T-helper 1 cell treated with Interleukin-12 subunit alpha and Interleukin-12 subunit beta and Interleukin-4 antibody, amounts not matched to agents 30 ng/mL and 1 ng/mL, for 36 hours (primary cell): ENCODE measurements around the gene LEKR1. TPM values are rescaled to one million over a fixed set of nuclear protein-coding genes. Genes with fewer than 3 reads are reported as not detected.

ENCODE experiments used
- intact Hi-C: fragments of 100-400 bp; cut with micrococcal nuclease; formaldehyde crosslinking; loops from one replicate; pipeline ENCODE4 v1.15.1; 2024
- total RNA-seq: library from RNA; stranded (reverse); gene quantifications from 2 replicates; pipeline ENCODE4 v1.2.3, GENCODE V29; 2022

Gene LEKR1
- total RNA-seq, 1 donor from 2014 or later = 0.59 TPM

DNA sequence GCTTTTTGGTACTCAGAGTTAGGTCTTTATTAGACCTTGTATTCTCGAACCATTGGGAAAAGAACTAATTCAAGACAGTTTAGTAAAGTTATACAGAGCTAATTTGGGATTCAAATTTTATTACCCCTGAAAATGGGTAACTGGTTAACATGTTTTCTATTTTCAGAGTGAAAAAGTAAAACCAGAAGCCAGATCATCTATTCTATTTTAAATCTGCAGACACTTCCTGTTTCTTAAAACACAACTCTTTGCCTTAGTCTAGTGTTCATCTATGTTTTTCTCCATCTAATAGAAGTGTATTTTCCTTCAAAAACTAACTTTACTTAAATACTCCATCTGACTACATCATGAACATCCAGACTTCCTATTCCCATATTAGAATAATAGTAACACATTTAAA, 220.4 kb downstream of the LEKR1 start:
- intact Hi-C loops = no loop called here

DNA sequence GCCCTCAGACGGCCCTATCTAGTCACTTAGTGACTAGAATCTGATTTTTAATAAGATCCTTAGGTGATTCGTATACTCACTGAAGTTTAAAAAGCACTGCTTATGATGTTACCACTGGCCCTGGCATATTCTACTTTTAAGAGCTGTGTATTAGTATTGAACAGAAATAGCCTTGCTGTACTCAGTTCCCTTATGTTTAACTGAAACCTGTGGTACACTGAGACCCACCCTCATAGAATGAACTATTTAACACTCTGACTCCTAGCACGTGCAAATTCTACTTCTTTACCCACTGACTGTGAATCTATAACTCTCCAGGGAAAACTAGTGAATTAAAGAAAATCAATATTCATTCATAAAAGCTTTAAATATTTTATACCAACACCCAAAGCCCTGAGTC, 224.9 kb downstream of the LEKR1 start:
- intact Hi-C loops = no loop called here

DNA sequence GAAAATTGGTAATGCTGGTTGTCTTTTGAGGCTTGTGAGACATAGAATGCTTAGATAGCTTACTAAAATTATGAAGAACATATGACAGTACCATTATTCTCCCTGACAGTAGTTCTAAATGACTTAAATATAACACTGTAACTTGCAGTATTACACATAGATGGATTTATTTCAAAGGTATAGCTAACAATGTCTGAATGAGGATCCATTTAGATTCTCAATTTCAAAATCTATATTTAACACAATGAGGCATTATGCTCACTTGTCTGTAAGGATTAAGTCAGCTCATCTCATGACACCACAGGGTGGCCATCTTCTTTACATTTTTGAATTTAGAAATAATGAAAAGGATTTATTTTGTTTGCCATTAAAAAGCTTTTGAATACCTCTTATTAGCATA, 225.4 kb downstream of the LEKR1 start:
- intact Hi-C loops = no loop called here

DNA sequence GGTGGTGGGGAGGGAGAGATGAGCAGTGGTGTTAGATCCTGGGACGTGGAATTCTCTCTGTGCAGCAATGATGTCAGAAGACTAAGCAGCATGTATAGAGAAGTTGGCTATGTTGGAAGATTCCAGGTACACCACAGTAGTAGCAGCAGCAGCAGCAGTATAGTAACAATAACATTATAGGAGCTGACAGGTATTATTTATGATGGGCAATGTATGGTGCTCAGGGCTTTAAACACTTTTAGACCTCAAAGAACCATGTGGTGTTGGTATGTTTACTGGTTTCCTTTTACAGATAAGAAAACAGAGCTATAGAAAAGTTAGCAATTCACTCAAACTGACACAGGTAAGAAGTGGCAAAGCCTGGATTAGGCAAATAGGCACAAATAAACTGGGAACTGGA, 229.9 kb downstream of the LEKR1 start:
- intact Hi-C loops = no loop called here

DNA sequence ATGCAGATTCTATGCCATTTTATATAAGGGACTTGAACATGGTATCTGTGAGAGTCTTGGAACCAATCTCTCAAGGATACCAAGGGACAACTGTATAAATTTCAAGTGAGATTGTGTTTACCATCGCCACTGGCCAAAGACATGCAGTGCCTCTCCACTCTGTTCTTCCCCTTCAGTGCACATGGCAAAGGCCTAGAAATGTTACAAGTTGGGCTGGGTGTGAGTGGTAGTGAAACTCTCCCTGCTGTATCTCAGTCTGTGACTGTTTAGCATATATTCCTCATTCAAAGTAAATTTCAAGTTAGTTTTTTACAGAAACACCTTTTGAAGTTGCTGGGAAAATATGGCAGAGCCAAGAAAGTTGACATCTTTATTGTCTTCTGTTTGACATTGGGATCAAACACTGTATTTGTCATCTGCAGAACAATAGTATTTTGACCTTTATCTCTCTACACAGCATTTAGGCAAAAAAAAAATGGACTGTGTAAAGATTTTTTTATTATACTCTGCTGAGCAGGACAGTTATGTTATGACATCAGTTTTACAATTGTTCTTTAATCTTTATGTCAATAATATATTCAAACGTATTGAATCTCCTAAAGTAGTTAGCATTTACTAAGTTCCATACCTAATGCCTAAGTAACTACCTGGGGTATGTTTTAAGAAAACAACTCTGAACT, 232.4 kb downstream of the LEKR1 start:
- intact Hi-C loops = no loop called here

DNA sequence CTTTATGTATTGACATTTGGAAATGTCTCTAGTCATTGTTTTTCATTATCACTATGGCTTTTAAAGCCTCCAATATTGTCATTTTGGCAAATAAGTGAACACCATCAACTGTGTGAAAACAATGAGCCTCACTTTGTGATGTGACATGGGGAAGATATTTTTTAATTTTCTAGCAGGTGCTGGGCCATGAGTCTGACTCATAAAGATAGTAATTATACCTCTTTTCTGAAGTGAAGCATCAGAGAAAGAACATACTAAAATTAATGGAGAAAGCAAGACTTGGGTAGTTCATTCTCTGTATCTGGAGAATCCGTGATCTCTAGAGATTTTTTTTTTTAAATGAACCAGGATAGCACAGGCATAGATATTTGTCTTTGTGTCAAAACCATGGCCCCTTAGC, 233.0 kb downstream of the LEKR1 start:
- intact Hi-C loops = no loop called here

DNA sequence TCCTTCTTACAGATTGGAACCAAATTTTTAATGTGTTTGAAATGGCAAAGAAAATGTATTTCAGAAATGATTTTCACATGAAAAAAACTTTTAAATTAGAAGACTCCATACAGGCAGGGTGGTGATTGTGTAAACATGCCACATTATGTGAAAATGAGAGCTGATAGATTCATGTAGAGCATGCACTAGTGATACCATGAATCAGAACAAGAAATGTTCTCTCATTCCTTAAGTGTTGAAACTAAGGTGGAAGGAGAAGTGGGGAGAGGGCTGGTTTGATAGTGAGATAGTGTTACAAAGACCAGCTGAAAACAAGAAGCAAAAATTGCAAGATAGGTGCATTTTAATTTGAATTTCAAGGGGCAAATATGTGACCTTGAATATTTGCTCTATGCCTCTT, 233.5 kb downstream of the LEKR1 start:
- intact Hi-C loops = no loop called here

DNA sequence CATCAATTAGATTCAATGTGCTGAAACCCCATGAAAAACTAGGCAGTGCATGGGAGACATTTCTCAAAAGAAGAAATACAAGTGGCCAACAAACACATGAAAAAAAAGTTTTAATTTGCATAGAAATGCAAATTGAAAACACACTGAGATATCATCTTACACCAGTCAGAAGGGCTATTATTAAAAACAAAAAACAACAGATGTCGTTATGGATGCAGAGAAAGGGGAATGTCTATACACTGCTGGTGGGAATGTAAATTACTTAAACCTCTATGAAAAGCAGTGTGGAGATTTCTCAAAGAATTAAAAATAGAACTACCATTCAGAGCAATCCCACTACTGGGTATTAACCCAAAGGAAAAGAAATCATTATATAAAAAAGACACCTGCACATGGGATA, 235.1 kb downstream of the LEKR1 start:
- intact Hi-C loops = no loop called here

DNA sequence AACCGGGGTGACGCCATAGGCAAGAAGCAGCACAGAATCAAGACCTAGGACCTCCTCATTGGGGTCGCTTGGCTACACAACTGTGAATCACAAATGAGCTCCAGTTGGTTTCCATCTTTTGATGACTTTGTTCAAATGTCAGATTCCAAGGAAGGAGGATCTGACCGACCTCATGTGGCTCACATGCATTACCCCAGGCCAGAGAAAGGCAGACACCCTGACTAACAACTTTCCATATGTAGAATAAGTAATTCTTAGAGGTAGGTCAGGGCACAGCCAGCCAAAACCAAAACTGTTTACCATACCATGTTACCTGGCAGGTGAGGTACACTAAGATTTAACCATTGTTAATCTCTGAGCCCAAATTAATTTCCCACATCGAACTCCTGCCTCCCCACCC, 237.3 kb downstream of the LEKR1 start:
- intact Hi-C loops = no loop called here

DNA sequence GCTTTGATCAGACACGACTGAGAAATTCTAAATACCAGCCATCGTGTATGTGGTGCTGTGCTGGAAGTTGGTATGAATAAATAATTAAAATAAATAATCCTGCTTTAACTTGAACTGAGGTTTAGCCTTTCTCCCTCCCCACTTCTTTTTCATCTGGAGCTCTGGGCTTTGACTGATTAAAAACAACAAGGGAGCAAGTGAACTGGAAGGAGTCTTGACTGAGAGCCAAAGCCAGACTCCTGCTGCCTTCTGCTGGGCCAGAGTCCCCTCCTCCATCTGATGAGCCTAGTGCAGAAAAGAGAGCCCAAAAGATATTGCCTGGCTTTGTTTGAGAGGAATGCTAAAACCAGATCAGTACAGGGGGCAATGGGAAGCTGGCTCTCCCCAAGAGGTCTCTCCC, 237.8 kb downstream of the LEKR1 start:
- intact Hi-C loops = no loop called here

DNA sequence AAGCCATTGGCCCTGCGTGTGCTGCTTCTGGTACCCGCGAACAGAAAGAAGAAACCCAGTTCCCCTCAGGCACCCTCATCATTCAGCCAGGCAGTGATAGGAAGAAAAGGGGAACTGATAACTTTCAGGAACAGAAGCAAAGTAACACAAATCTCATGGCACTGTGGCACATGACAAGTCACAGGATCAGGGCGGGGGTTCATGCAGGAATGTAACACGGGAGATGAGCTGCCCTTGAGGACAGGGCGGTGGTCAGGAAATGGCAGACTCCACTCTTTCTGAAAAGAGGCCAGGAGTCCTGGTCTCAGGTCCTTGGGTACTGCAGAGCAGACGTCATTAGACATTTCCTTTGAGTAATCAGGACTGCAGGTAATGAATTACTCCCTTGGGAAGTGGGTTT, 238.2 kb downstream of the LEKR1 start:
- intact Hi-C loops = no loop called here

DNA sequence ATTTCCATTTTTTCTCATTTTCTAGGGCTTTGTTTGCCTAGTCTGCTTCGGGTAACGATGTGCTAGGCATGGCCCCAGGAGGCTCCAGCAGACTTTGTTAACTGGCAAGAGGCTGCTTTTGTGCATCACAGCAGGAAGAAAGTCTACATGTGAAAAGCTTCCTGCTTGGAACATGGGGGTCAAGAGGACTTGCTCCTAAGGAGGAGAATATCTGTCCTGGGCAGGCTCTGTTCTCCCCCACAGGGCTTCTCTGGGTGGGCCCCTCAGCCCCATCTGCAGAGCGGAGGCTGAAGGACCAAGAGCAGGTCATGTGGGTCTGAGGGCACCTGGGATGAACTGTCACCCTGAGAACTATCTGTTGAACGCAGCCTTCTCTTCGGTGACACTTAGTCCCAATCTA, 239.0 kb downstream of the LEKR1 start:
- intact Hi-C loops = no loop called here

DNA sequence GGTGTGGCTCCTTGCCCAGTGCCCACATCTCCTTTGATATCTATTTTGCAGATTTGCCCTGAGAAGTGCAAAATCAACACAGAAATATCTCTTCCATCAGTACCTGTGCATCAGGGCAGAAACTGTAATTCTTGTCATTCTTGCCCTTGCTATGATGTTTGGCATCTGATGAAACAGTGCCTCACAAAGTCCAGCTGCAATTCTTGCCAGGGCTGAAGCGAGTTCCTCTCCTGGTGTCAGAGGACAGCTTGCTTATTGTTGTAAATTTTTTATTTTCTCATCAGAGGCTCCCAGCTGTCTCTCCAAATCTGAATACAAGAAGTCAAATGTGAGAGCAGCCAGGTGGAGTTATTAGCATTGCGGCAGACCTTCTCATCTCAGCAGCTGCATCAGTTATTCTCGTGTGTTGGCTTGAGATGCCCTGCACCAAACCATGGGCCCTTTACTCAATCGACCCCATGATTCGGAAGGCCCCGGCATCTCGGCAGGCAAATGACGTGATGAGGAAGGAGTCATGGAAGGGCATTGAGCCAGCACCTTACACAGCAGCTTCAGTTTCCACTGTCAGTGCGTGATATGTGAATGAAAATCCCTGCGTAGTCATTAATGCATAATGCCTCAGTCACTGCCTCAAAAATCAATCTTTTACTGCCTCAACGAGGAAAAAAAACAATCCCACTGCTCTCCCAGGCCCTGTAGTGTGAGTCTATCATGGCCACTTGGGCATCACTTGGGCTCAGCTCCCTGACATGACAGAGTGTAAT, 240.4 kb downstream of the LEKR1 start:
- intact Hi-C loops = loop anchor here (1.0 kb wide), 1 partner anchor 23 kb away; no protein-coding TSS in a partner anchor

DNA sequence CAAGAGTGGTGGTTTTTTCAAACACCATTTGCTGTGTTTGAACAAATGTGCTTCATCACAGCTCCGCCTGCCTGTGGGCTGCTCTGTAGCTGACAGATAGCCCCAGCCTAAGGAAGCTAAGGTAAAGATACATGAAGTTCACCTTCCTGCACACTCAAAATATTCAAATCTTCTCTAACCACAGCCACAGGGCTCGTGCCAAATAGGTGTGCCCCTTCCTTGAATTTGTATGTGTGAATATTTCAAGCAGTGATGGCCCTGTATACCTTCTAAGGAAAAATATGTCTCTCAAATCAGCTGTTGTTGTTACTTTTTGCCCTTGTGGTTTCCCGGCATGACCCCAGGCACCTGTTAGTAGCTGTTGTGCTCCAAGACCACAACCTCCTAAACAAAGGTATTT, 241.0 kb downstream of the LEKR1 start:
- intact Hi-C loops = loop anchor here (1.0 kb wide), 1 partner anchor 22 kb away; no protein-coding TSS in a partner anchor

DNA sequence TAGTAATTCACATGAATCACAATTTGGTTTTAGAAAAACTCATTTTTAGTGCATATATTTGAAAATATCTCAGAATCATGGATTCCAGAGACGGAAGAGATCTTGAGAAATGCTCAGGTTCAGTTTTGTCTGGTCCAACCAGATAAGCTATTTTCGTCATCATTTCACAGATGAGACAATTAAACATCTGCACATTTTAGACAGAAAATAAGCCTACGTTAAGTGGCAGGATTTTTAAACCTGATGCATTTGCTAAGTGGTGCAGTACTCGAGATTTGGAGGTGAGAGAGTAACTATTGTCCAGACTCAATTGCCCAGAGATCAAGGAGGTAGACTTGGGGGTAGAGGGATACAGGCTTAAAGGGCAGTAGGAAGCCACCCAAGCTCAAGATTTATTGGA, 243.3 kb downstream of the LEKR1 start:
- intact Hi-C loops = no loop called here

DNA sequence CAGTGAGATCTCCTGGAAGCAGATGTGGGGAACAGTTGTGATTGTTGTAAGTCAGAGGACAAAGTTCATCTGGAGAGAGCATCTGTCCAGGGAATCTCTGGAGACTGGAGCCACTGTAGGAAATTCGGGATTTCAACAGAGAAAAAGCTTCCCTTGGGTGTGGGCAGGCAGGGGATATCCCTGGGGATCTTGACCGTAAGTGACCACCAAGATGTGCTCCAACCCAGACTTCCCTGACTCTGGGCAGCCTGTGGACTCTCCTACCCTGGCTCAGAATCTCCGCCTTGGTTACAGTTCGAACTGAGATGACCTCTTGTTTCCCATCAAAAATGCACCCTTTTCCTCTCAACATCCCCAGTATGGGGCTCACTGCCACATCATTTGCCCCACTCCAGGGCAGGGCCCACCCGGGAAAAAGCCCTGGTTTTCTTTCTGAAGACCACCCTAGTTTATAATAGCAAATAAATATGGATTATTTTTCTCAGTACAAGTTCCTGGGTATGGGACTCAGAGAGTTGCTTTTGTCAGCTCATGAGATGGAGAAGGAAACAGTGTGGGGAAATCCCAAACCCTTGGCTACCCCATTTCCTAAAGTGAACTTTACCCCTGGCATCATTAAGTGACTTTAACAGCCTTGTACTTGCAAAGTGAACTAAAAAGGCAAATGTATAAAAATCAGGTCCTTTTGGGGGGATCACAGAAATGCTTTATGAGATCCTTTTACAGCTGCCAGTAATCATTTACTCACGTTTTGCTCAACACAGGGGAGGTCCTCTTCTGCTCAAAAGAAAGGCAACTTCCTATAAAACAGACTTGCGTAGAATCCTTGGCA, 243.9 kb downstream of the LEKR1 start:
- intact Hi-C loops = no loop called here

DNA sequence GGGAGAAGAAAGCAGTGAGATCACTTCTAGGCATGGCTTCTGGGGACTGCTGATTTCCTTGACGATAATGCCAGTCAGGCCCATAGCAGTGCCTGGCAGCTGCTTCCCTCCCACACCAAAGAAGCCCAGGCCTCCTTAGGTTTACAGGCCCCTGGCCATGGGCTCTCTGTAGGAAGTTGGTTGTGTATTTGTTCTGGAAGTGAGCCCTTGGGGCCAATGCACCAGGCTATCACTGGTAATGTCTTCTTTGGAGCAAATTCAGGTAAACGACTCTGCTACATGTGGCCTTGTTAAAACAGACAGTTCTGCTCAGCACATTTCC, 244.5 kb downstream of the LEKR1 start:
- intact Hi-C loops = no loop called here

DNA sequence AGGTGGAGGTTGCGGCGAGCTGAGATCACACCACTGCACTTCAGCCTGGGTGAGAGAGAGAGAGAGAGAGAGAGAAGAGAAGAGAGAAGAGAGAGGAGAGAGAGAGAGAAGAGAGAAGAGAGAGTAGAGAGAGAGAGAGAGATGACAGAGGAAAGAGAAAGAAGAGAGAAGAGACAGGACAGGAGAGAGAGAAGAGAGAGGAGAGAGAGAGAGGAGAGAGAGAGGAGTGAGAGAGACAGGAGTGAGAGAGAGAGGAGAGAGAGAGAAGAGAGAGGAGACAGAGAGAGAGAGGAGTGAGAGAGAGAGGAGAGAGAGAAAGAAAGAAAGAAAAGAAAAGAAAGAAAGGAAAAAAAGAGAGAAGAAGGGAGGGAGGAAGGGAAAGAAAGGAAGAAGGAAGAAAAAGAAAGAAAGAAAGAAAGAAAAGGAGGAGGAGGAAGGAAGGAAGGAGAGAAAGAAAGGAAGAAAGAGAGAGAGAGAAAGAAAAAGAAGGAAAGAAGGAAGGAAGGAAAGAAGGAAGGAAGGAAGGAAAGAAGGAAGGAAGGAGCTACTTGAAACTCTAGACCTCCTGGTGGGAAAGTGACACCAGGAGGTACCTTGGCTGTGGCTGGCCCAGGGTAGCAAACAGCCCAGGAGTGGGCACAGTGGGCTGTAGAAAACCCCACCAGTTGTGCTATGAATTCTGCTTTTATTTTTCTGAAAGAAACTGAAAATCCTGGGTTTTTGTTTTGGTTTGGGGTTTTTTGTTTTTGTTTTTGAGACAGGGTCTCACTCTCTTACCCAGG, 245.8 kb downstream of the LEKR1 start:
- intact Hi-C loops = no loop called here

DNA sequence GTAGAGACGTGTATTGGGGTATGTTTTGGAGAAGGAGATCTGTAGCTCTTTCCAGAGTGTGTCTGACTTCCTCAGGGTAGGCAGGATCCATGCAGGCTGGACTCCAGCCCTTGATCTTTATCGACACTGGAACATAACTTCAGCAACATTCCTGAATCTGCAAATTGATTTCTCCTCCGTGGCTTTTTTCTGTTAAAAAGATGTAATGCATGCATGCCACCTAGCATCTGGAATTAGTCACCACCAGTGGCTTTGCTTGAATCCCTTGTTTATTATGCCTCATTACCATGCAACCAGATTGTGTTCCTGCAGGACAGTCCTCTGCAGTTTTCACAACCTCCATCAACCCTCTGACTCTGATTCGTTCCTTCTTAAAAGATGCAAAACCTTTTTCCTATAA, 247.7 kb downstream of the LEKR1 start:
- intact Hi-C loops = no loop called here

DNA sequence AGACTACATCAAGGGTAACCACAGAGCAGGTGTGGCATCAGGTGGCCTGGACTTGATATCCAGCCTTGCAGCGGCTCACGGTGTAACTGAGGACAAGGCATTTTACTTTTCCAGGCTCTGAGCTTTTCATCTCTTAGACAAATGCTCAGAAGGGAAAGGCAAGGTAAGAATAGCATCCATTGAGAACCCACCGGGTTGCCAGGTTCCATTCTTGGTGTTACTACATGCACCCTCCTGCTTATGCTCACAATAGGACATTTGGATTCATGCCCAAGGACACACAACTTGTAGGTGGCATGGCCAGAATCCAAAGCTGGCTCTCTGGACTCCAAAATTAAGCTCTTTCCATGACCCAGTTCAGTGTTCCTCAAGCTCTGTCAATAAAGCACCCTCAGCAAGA, 248.3 kb downstream of the LEKR1 start:
- intact Hi-C loops = no loop called here

DNA sequence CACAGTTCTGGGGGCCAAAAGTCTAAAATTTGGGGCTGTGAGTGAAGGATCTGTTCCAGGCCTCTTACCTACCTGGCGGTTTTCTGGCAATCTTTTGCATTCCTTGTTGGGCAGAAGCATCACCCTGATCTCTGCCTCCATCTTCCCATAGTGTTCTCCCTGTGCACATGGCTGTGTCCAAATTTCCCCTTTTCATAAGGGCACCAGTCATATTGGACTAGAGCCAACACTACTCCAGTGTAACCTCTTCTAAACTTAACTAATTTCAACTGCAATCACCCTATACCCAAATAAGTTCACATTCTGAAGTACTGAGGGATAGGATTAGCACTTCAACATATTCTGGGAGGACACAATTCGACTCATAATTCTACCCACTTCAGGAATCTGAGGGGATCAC, 248.8 kb downstream of the LEKR1 start:
- intact Hi-C loops = no loop called here
